SU-DHL-6 (cell line): ENCODE results near the gene MYLK4.

Experiments used
- EZH2phosphoT487 ChIP-seq: fragments of 200-600 bp; sonication (generic), shearing (Covaris generic); conservative IDR thresholded peaks from 2 replicates; pipeline ENCODE4 v1.6.1; 2018; ENCODE audit warnings: mild to moderate bottlenecking, antibody characterized with exemption, low read length, moderate library complexity, mixed read lengths
- TF ChIP-seq, protein P1 (sequence below): fragments of 200-600 bp; sonication (generic); IDR thresholded peaks from one replicate; pipeline ENCODE4 v1.5.1; 2017; ENCODE audit warnings: antibody characterized with exemption, mild to moderate bottlenecking, low read length, moderate library complexity; ENCODE audit not compliant: insufficient read depth, poor library complexity, severe bottlenecking

DNA sequence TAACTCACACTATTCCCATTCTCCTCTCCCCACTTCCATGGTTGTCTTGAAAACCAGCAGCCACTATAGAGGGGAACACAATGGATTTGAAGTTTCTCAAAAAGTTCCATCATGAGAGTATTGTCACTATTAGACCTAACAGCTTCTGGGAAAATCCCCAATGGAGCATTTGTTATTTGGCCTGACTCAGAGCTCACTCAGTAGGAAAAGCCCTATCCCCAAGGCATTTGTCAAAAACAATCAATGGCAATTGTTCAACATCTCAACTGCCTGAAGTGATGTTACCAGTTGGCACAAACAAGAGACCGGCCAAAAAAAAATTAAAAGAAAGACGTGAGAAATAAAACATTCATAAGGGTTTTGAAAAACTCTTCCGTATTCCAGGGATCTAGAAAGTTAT is 98.8 kb downstream of the MYLK4 start:
- TF ChIP-seq, protein P1, sequence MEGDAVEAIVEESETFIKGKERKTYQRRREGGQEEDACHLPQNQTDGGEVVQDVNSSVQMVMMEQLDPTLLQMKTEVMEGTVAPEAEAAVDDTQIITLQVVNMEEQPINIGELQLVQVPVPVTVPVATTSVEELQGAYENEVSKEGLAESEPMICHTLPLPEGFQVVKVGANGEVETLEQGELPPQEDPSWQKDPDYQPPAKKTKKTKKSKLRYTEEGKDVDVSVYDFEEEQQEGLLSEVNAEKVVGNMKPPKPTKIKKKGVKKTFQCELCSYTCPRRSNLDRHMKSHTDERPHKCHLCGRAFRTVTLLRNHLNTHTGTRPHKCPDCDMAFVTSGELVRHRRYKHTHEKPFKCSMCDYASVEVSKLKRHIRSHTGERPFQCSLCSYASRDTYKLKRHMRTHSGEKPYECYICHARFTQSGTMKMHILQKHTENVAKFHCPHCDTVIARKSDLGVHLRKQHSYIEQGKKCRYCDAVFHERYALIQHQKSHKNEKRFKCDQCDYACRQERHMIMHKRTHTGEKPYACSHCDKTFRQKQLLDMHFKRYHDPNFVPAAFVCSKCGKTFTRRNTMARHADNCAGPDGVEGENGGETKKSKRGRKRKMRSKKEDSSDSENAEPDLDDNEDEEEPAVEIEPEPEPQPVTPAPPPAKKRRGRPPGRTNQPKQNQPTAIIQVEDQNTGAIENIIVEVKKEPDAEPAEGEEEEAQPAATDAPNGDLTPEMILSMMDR = no peak
- TF ChIP-seq EZH2phosphoT487 = no peak
